Mesodermal cell (in vitro differentiated cells): ENCODE data around the gene MYOM1.
"Not testable (repeated sequence)": the region's sequence is repeated elsewhere in the genome, so short reads cannot be mapped to it uniquely, and the experiment has no call there.

Experiments used
- H3K27ac ChIP-seq: 2 replicates; pipeline ENCODE4 v1.7.0; 2013; ENCODE audit warnings: mild to moderate bottlenecking, low read depth, low read length, moderate library complexity; ENCODE audit not compliant: severe bottlenecking
- H3K36me3 ChIP-seq: 2 replicates; pipeline ENCODE4 v1.7.1; 2013; ENCODE audit warnings: mild to moderate bottlenecking, low read length, moderate library complexity; ENCODE audit not compliant: control insufficient read depth, insufficient read depth
- H3K4me1 ChIP-seq: one replicate; pipeline ENCODE4 v1.7.1; 2013; ENCODE audit warnings: mild to moderate bottlenecking, low read length; ENCODE audit not compliant: insufficient read depth, control insufficient read depth, poor library complexity, severe bottlenecking
- H3K4me3 ChIP-seq: 2 replicates; pipeline ENCODE4 v1.7.0; 2013; ENCODE audit warnings: low read length, control low read depth, mild to moderate bottlenecking; ENCODE audit not compliant: insufficient read depth, poor library complexity, severe bottlenecking; ENCODE audit errors: extremely low read depth
- H3K9me3 ChIP-seq: 2 replicates; pipeline ENCODE4 v1.7.1; 2013; ENCODE audit warnings: mild to moderate bottlenecking, low read length, moderate library complexity; ENCODE audit not compliant: control insufficient read depth
- WGBS, 2 experiments: methylation state at CpG; one replicate each; pipeline ENCODE4 v1.1.5; 2013; ENCODE audit warnings: missing lambda C conversion rate in 2 of 2; ENCODE audit not compliant: insufficient coverage in 2 of 2; 5-methylcytosine and 5-hydroxymethylcytosine counted together

Gene MYOM1

GRCh38 chr18:3025544-3025943, 194.2 kb downstream of the MYOM1 start:
- no peak overlapping the region for H3K27ac ChIP-seq
- no peaks in the 10 kb centered on the region for H3K36me3 ChIP-seq
- no peaks in the 10 kb centered on the region for H3K9me3 ChIP-seq
- peaks cover 20% of the 10 kb centered on the region for H3K4me1 ChIP-seq
- 86 to 88% methylated on average over 1 of the region's 2 CpGs for WGBS, 2 experiments
- no peak overlapping the region for H3K4me3 ChIP-seq

DNA sequence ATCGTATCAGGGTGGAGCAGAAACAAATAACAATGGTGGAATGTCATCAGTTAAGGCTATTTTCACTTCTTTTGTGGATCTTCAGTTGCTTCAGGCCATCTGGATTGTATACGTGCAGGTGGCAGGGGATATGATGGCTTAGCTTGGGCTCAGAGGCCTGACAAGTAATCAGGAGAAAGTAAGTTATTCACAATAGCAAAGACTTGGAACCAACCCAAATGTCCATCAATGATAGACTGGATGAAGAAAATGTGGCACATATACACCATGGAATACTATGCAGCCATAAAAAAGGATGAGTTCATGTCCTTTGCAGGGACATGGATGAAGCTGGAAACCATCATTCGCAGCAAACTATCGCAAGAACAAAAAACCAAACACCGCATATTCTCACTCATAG, 196.2 kb downstream of the MYOM1 start:
- WGBS, 2 experiments: 88 to 100% methylated on average over 2 of the region's 5 CpGs
- not testable (repeated sequence) for H3K4me3 ChIP-seq, H3K9me3 ChIP-seq

More for the DNA sequence above, 196.2 kb downstream of the MYOM1 start:
- not testable (repeated sequence) for H3K36me3 ChIP-seq, H3K27ac ChIP-seq
- H3K4me1 ChIP-seq: peaks cover 14% of the 10 kb centered on the region
